IMR-90 (cell line): ENCODE measurements around the gene KRTAP1-5. TPM values are rescaled to one million over a fixed set of nuclear protein-coding genes. Genes with fewer than 3 reads are reported as not detected.

Experiments used
- ATAC-seq: fragments of 200-7000 bp; cut with Tn5 transposase; 2 replicates; pipeline ENCODE4 v1.9.1; 2020; ENCODE audit warnings: low read depth, mild to moderate bottlenecking, moderate library complexity
- BruUV-seq: library from RNA; stranded (reverse); fragments of 400-500 nt; replicated peaks from 2 replicates; lab custom pipeline; 2021; lab: Mats Ljungman, UMichigan
- CTCF ChIA-PET: fragments of 300-600 bp; formaldehyde crosslinking; extraction: SDS; loops from one replicate; lab custom pipeline; 2021; ENCODE audit warnings: antibody characterized with exemption; lab: Yijun Ruan, JAX
- POLR2A ChIA-PET: fragments of 300-600 bp; sonication (Branson Sonifier 250); formaldehyde crosslinking; loops from one replicate; lab custom pipeline; 2022; ENCODE audit warnings: antibody characterized with exemption; ENCODE audit not compliant: unreplicated experiment; lab: Charles Lee
- DNase-seq: peaks from one replicate; pipeline ENCODE4 v3.0.0; 2013
- H2AFZ ChIP-seq: replicated peaks from 2 replicates; pipeline ENCODE3; 2013; ENCODE audit warnings: low read length, mild to moderate bottlenecking; ENCODE audit not compliant: poor library complexity
- H2AK5ac ChIP-seq: 2 replicates; pipeline ENCODE4 v1.6.1; 2013; ENCODE audit warnings: low read depth, low read length, inconsistent platforms
- H2AK9ac ChIP-seq: replicated peaks from 2 replicates; pipeline ENCODE3; 2013; ENCODE audit warnings: mild to moderate bottlenecking, low read depth, low read length, moderate library complexity; ENCODE audit not compliant: poor library complexity
- H2BK120ac ChIP-seq: 2 replicates; pipeline ENCODE4 v1.6.1; 2013; ENCODE audit warnings: low read depth, low read length, inconsistent platforms
- H2BK15ac ChIP-seq: 3 replicates; pipeline ENCODE4 v1.6.1; 2013; ENCODE audit warnings: low read depth, low read length, inconsistent platforms
- H2BK20ac ChIP-seq: 2 replicates; pipeline ENCODE4 v1.6.1; 2013; ENCODE audit warnings: low read depth, mild to moderate bottlenecking, inconsistent platforms, low read length, moderate library complexity
- H2BK5ac ChIP-seq: 2 replicates; pipeline ENCODE4 v1.6.1; 2013; ENCODE audit warnings: mild to moderate bottlenecking, low read depth, low read length, inconsistent platforms; ENCODE audit not compliant: poor library complexity, severe bottlenecking
- H3K14ac ChIP-seq: replicated peaks from 2 replicates; pipeline ENCODE4 v1.6.1; 2013; ENCODE audit warnings: low read depth, low read length, inconsistent platforms
- H3K18ac ChIP-seq: 2 replicates; pipeline ENCODE4 v1.6.1; 2013; ENCODE audit warnings: low read depth, low read length, control low read depth
- H3K23ac ChIP-seq: 2 replicates; pipeline ENCODE4 v1.6.1; 2013; ENCODE audit warnings: low read depth, low read length, inconsistent platforms
- H3K27ac ChIP-seq: 2 replicates; pipeline ENCODE4 v1.5.1; 2013; ENCODE audit warnings: mild to moderate bottlenecking, control low read depth, low read length; ENCODE audit not compliant: insufficient read depth
- H3K27me3 ChIP-seq: 2 replicates; pipeline ENCODE4 v1.6.1; 2013; ENCODE audit warnings: low read length; ENCODE audit not compliant: control insufficient read depth, insufficient read depth
- H3K36me3 ChIP-seq: 2 replicates; pipeline ENCODE4 v1.6.1; 2013; ENCODE audit warnings: low read length, mixed read lengths; ENCODE audit not compliant: control insufficient read depth, insufficient read depth
- H3K4ac ChIP-seq: 2 replicates; pipeline ENCODE4 v1.6.1; 2013; ENCODE audit warnings: low read depth, low read length, inconsistent platforms
- H3K4me1 ChIP-seq: 2 replicates; pipeline ENCODE4 v1.6.1; 2013; ENCODE audit warnings: low read length, mixed read lengths; ENCODE audit not compliant: control insufficient read depth, insufficient read depth
- H3K4me2 ChIP-seq: 2 replicates; pipeline ENCODE4 v1.6.1; 2013; ENCODE audit warnings: low read depth, mild to moderate bottlenecking, control low read depth, low read length, moderate library complexity
- H3K4me3 ChIP-seq: 2 replicates; pipeline ENCODE4 v1.5.1; 2013; ENCODE audit warnings: low read depth, mild to moderate bottlenecking, control low read depth, low read length, moderate library complexity; ENCODE audit not compliant: insufficient read depth
- H3K56ac ChIP-seq: 2 replicates; pipeline ENCODE4 v1.6.1; 2013; ENCODE audit warnings: low read length, inconsistent platforms; ENCODE audit not compliant: insufficient read depth; ENCODE audit errors: extremely low read depth
- H3K79me1 ChIP-seq, 2 experiments: 2 replicates each; pipeline ENCODE4 v1.6.1; 2013; ENCODE audit warnings: low read length in 2 of 2, inconsistent platforms in 1 of 2, low read depth in 1 of 2
- H3K9ac ChIP-seq: 2 replicates; pipeline ENCODE4 v1.6.1; 2013; ENCODE audit warnings: low read depth, low read length, control low read depth
- H3K9me1 ChIP-seq: 2 replicates; pipeline ENCODE4 v1.6.1; 2013; ENCODE audit warnings: low read length, inconsistent platforms; ENCODE audit not compliant: insufficient read depth
- H3K9me3 ChIP-seq: 2 replicates; pipeline ENCODE4 v1.6.1; 2013; ENCODE audit warnings: low read length; ENCODE audit not compliant: control insufficient read depth, insufficient read depth
- H4K20me1 ChIP-seq: 2 replicates; pipeline ENCODE4 v1.6.1; 2013; ENCODE audit warnings: low read length, inconsistent platforms; ENCODE audit not compliant: insufficient read depth
- H4K5ac ChIP-seq: 2 replicates; pipeline ENCODE4 v1.6.1; 2013; ENCODE audit warnings: mild to moderate bottlenecking, low read depth, low read length, control low read depth
- H4K8ac ChIP-seq, 2 experiments: 2 replicates each; pipeline ENCODE4 v1.6.1; 2013; ENCODE audit warnings: low read depth in 2 of 2, low read length in 2 of 2, control low read depth in 1 of 2, inconsistent platforms in 1 of 2
- H4K91ac ChIP-seq: 2 replicates; pipeline ENCODE4 v1.6.1; 2013; ENCODE audit warnings: low read depth, low read length, inconsistent platforms; ENCODE audit not compliant: insufficient read depth
- BHLHE40 ChIP-seq: fragments of 150-350 bp; IDR thresholded peaks from 2 replicates; pipeline ENCODE4 v1.6.1; 2016; ENCODE audit warnings: mild to moderate bottlenecking, low read depth, low read length
- MAFK ChIP-seq: IDR thresholded peaks from 2 replicates; pipeline ENCODE4 v1.6.1; 2012; ENCODE audit warnings: low read depth, low read length, improper control_type of control experiment
- WGBS, 2 experiments: methylation state at CpG; one replicate each; pipeline versions ENCODE4 v1.1.5 to v1.1.7; 2013; ENCODE audit warnings: missing lambda C conversion rate in 2 of 2; ENCODE audit not compliant: insufficient read length in 1 of 2; ENCODE audit errors: extremely low coverage in 2 of 2; 5-methylcytosine and 5-hydroxymethylcytosine counted together
- dilution Hi-C: fragments of 300-500 bp; cut with HindIII; formaldehyde crosslinking; loops from one replicate; pipeline ENCODE4 v1.14.3; 2018; ENCODE audit warnings: low sequenced_read_pairs; ENCODE audit not compliant: unreplicated experiment
- in situ Hi-C: fragments of 300-500 bp; cut with MboI; formaldehyde crosslinking; loops from 3 replicates; pipeline ENCODE4 v1.14.3; 2019; ENCODE audit warnings: low sequenced_read_pairs, inconsistent platforms, mixed read lengths
- intact Hi-C: fragments of 100-400 bp; cut with micrococcal nuclease; formaldehyde crosslinking; loops from 2 replicates; pipeline ENCODE4 v1.10.0; 2022
- polyA plus RNA-seq, 3 experiments: library from polyadenylated mRNA; depleted of rRNA; stranded (reverse); fragments of >200 nt; gene quantifications; 2 replicates each; pipeline ENCODE4 v1.2.3, GENCODE V29; 2012; ENCODE audit warnings: low replicate concordance in 1 of 3
- total RNA-seq: library from RNA; depleted of rRNA; stranded (reverse); fragments of >200 nt; gene quantifications from 2 replicates; pipeline ENCODE4 v1.2.3, GENCODE V29; 2012

The KRTAP1-5 gene
- total and polyA plus RNA-seq, 2 of the 4 experiments (the other 2 are of a cell fraction), result 27.0 to 34.8 TPM

DNA sequence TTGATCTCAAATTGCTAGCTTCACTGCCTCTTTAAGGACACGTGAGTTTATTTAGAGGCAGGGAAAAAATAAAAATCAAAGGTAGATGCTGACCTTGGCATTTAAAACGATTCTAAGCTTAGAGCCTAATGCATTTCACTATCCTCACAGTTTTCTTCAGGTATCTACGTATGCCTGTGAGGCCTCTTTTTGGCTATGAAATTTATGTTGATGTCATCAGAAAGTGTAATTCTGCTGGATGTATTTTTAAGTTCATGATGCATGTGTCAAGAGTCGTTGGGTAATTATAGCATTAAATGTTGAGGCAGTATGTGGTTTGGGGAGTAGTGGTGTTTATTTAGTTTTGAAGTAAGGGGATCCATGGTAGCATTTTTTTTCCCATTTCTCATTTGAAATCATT is 23.1 kb downstream of the KRTAP1-5 start:
- dilution Hi-C loops (no loop called here), intact Hi-C loops (no loop called here), in situ Hi-C loops (no loop called here)
- no CpG with 5 or more reads among the region's 4 CpGs for WGBS, 2 experiments
- Histone ChIP-seq H4K91ac (no peak overlapping the region), H3K4me3 (no peak overlapping the region), H3K27me3 (no peaks in the 10 kb centered on the region), H2BK15ac (no peak overlapping the region; the same call in 2 of the 3 replicates), H3K18ac (no peak overlapping the region), H2BK5ac (no peak overlapping the region), H3K27ac (no peak overlapping the region), H4K8ac (no peak overlapping the region), H2BK20ac (no peak overlapping the region), H4K20me1 (no peaks in the 10 kb centered on the region), H3K23ac (no peak overlapping the region), H2AFZ (no peak overlapping the region), H4K5ac (no peak overlapping the region), H2AK9ac (no peak overlapping the region), H3K4me1 (no peaks in the 10 kb centered on the region), H2AK5ac (no peak overlapping the region), H3K56ac (no peak overlapping the region), H3K36me3 (no peaks in the 10 kb centered on the region), H3K4ac (no peak overlapping the region), H3K4me2 (no peak overlapping the region), H3K79me1 (no peaks in the 10 kb centered on the region), H2BK120ac (no peak overlapping the region), H3K14ac (no peak overlapping the region), H3K9me3 (no peaks in the 10 kb centered on the region), H3K9ac (no peak overlapping the region), H3K9me1 (no peaks in the 10 kb centered on the region)
- ChIA-PET CTCF (no interaction called here), POLR2A (no interaction called here)
- ATAC-seq, result no peak
- no TSS peak for BruUV-seq
- peak; percentile 68 for TF ChIP-seq MAFK
- TF ChIP-seq BHLHE40, result no peak
- DNase-seq, result no peak
